GM21381 (cell line): ENCODE results near the gene SLC7A5.
"Not testable (repeated sequence)": the region's sequence is repeated elsewhere in the genome, so short reads cannot be mapped to it uniquely, and the experiment has no call there.

ENCODE experiments used
- ATAC-seq: cut with Tn5 transposase; IDR thresholded peaks from one replicate; pipeline ENCODE4 v1.9.1; 2021; ENCODE audit warnings: mild to moderate bottlenecking, moderate library complexity; ENCODE audit not compliant: unreplicated experiment

The SLC7A5 gene

GRCh38 chr16:87889762-87890161 lies 20.5 kb upstream of the SLC7A5 start:
- not testable (repeated sequence) for ATAC-seq

GRCh38 chr16:87888346-87888745 lies 19.0 kb upstream of the SLC7A5 start:
- ATAC-seq, result not testable (repeated sequence)

DNA sequence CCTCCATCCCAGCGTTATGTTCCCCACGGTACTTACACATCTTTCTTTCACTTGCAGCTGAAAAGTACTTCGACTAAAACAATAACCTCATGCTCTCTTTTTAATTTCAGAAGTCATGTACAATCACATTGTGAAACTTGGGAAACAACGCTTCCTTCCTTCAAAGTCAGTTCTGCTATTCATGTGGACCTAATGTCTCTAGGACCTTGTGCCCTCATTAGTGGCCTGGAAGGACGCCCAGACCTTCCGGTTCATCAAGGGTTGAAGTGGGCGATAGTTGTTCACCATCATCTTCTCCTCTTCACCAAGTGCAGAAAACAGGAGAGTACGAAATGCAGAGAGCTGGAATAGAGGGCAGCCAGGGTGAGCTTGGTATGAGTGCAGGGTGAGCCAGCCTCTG lies 18.6 kb upstream of the SLC7A5 start:
- not testable (repeated sequence) for ATAC-seq

DNA sequence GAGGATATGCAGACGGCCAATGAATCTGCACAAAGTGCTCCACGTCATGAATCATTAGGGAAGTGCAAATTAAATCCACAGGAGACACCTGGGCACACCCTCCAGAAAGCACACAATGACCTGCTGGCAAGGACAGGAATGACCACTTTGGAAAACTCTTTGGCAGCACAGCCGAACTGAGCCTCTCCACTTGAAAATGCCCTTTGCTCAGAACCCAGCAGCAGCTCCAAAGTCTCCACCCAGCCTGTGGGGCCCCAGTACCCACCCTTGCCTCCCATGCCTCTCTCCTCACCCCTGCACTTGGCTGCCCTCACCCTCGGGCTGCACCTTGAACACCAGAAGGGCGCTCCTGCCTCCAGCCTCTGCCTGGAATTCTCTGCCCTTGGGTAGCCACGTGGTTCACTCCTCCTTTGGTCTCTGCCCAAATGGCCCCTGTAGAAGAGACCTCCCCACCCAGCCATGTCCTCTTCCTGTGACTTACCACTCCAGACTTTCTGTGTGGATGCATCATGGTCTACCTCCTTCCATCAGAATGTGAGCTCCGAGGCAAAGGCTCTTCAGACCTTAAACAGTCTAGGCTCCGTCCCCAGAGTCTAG lies 16.2 kb upstream of the SLC7A5 start:
- ATAC-seq, result not testable (repeated sequence)

DNA sequence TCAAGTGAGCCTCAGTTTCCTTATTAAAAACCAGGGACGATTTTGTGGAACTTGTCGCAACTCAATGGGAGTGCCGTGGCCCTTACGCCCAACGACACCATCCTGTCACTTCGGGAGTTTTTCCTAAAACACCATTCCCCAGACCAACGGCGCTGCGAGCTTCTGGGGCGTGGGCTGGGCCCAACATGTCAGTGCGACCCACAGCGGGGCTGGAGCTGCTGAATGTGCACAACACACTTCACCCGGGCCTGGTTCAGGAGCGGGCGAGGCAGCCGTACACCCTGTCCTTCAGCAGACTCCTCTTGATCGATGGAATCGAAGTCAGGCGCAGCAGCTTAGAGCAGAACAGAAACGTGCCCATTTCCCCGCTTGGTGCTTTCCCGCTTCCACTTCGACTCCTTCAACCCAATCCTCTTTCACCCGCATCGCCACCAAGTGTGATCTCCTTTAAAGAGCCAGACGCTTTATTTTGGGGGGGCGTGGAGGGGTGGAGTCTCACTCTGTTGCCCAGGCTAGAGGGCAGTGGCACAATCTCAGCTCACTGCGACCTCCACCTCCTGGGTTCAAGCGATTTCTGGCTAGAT lies 13.2 kb upstream of the SLC7A5 start:
- ATAC-seq, result no peak

GRCh38 chr16:87881324-87882200 lies 12.3 kb upstream of the SLC7A5 start:
- no peak for ATAC-seq

- no peak for ATAC-seq
Observed at GRCh38 chr16:87880117-87880696, 10.9 kb upstream of the SLC7A5 start.

GRCh38 chr16:87879411-87880013 lies 10.2 kb upstream of the SLC7A5 start:
- ATAC-seq, result not testable (repeated sequence)

GRCh38 chr16:87878704-87879103 lies 9.4 kb upstream of the SLC7A5 start:
- no peak for ATAC-seq

- no peak for ATAC-seq
Observed at GRCh38 chr16:87877942-87878507, 8.7 kb upstream of the SLC7A5 start.

GRCh38 chr16:87874639-87875427 lies 5.5 kb upstream of the SLC7A5 start:
- ATAC-seq, result no peak

DNA sequence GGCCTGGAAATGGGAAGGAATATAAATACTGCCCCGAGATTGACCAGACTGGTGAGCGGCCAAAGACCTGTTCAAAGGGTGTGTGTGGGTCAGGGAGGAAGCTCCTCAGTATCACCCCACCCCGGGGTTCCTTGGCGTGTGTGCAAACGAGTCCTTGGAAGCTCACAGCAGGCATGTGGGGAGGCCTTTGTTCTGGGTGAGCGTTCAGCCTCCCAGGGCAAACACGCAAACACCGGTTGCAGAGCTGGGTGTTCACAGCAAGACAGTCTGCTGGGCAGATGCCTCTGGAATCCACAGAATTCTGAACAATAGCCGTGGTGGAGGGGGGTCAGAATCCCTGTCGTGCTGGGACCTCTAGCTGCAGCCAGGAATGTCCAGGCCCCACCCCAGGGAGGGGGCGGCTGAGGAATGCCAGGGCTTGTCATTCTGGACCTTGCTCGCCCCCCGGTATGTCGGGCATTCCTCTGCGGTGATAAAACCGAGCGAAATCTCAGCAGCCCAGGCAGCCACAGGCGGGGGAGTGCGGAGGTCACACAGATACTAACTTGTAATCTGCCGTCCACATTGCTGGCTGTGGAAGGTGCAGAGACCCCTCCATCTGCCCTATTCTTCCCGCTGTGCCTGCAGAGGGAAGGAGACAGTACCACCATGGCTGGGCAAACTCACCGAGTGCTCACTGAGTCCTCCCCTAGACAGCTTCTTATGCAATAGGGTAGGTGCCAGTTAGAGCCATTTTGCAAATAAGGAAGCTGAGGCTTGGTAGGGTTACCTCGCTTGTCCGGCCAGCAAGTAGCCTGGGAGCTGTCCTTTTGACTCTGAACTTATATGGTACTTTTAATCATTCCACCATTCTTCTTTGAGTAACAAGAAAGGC lies 1.3 kb upstream of the SLC7A5 start:
- ATAC-seq, result not testable (repeated sequence)

- peak; percentile 4 for ATAC-seq
Observed at GRCh38 chr16:87869879-87870417, 641 bp upstream of the SLC7A5 start.

- peak; percentile 18 for ATAC-seq
Observed at GRCh38 chr16:87868254-87869029, 865 bp downstream of the SLC7A5 start.

DNA sequence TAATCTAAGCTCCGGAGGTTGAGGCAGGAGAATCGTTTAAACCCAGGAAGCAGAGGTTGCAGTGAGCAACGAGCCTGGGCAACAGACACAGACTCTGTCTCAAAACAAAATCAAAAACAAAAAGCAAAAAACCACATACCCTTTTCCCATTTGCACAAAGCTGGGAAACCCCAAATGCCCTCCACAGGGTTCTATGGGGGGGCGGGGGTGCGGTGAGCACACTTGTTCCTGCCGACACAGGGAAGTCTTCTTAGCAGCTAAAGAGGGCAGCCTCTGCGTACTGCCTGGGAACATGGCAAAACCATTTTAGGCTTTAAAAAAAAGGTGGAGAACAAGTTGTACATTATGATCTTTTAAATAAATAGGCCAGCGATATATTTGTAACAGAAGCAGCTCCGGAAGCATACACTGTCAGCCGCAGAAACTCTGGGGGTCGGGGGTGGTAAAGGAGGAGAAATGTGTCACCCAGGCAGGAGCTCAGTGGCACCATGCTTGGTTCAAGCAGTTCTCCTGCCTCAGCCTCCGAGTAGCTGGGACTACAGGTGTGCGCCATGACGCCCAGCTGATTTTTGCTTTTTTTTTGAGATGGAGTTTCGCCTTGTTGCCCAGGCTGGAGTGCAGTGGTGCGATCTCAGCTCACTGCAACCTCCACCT lies 3.3 kb downstream of the SLC7A5 start:
- not testable (repeated sequence) for ATAC-seq

DNA sequence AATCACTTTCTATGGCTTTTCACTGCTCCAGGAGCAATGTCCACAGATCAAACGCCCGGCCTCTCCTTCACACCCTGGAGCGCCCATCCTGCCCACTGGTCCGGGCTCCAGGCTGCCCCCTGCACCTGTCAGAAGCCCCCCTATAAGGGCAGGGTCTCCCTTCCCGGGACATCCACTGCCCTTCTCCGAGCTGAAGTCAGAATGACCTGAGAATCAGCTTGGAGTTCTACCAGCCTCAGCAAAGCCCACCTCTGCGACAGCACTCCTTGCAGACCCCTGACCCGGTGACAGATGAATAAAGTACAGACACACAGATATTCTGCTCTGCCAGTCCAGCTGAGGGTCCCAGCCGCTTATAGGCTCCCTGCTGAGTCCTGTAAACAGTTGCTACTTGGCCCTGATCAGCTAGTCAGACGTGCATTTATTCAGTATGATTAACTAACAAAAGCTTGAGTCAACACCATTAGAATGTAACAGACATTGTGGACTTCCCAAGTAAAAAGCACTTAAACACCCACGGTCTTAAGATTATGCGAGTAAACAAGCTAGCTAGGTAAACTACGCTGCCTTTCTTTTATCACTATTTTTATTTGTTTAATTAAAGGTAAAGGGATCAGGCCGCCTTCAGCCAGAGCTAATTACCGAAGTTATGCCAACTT lies 4.8 kb downstream of the SLC7A5 start:
- no peak for ATAC-seq

- not testable (repeated sequence) for ATAC-seq
Observed at GRCh38 chr16:87863327-87863635, 6.0 kb downstream of the SLC7A5 start.
